ENCODE measurements around the gene KCNMB4.

Gene KCNMB4

DNA sequence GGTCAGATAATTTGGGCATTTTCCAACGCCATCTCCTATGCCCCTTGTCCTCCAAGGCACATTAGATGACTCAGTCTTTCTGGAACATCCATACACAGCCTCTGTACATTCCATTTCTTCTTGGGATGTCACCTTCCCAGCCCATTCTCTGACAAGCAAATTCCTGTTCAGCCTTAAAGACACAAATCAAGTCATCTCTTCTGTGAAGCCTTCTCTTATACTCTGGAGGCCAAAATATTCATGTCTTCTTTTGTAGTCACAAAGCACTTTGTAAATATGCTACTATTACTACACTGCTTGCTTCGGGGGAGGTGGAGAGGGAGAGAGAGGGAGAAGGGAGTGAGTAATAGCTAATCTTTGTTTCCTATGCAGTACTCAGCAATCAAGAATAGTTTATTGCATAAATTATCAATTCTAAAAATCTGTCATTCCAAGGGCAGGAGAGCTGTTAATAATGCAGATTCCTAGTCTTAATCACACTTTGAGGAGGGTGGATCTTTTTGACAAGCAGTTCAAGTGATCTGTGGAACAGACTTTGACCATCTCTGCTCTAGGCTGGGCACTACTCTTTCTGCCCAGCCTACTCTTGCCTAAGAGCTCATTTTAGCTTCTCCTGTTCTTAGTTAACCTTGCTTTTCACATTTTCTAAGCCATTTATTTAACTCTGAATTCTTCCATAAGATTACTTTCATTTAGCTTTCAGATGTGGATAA lies 27.9 kb downstream of the KCNMB4 start:
- no peak overlapping the region for H3K4me2 ChIP-seq (ENCODE audit: insufficient read depth, low read length, poor library complexity, severe bottlenecking)
- H2BK5ac ChIP-seq (ENCODE audit: low read length) = no peak overlapping the region
- H3K23ac ChIP-seq (ENCODE audit: low read depth, low read length, poor library complexity) = no peak overlapping the region
- no peak overlapping the region for H3K4me3 ChIP-seq (ENCODE audit: low read length in 2 of 2)
- no peak overlapping the region for H4K8ac ChIP-seq (ENCODE audit: low read depth, low read length)
- H3K14ac ChIP-seq (ENCODE audit: low read length) = no peak overlapping the region
- no peak overlapping the region for H2AFZ ChIP-seq (ENCODE audit: low read length)
- no peak overlapping the region for H2BK15ac ChIP-seq (ENCODE audit: low read length)
- H3K36me3 ChIP-seq (replicated peaks in 1 of 2; ENCODE audit: control insufficient read depth in 2 of 2, insufficient read depth in 2 of 2, low read length in 2 of 2) = no peaks in the 10 kb centered on the region
- H3K79me1 ChIP-seq (ENCODE audit: low read depth, low read length) = no peaks in the 10 kb centered on the region
- WGBS, 2 donors (ENCODE audit: extremely low coverage in 2 of 2, insufficient read length in 2 of 2, insufficient replicate concordance in 1 of 2) = no CpG with 5 or more reads among the region's 2 CpGs
- peaks cover 0 to 8% of the 10 kb centered on the region in 2 donors for H3K9me3 ChIP-seq (replicated peaks in 1 of 2; ENCODE audit: control insufficient read depth in 2 of 2, insufficient read depth in 1 of 2, low read depth in 1 of 2, low read length in 2 of 2)
- DNase-seq (ENCODE audit: low spot score) = no peak
- H2BK120ac ChIP-seq (ENCODE audit: low read depth, low read length) = no peak overlapping the region
- H2AK5ac ChIP-seq (ENCODE audit: low read depth, low read length) = no peak overlapping the region
- H3K27me3 ChIP-seq (ENCODE audit: control insufficient read depth in 3 of 3, insufficient read depth in 3 of 3, low read depth in 1 of 3, low read length in 3 of 3) = no peaks in the 10 kb centered on the region
- H4K91ac ChIP-seq (ENCODE audit: low read depth, low read length, poor library complexity) = no peak overlapping the region
- H3K9ac ChIP-seq (ENCODE audit: low read depth, low read length, poor library complexity) = no peak overlapping the region
- H3K18ac ChIP-seq (ENCODE audit: low read length) = no peak overlapping the region
- no peaks in the 10 kb centered on the region for H3K4me1 ChIP-seq (ENCODE audit: control insufficient read depth in 2 of 2, insufficient read depth in 1 of 2, low read depth in 1 of 2, low read length in 2 of 2)
- no peak overlapping the region for H3K4ac ChIP-seq (ENCODE audit: low read length)
- H3K27ac ChIP-seq (replicated peaks; ENCODE audit: low read length) = no peak overlapping the region
- H2BK12ac ChIP-seq (ENCODE audit: low read length) = no peak overlapping the region

DNA sequence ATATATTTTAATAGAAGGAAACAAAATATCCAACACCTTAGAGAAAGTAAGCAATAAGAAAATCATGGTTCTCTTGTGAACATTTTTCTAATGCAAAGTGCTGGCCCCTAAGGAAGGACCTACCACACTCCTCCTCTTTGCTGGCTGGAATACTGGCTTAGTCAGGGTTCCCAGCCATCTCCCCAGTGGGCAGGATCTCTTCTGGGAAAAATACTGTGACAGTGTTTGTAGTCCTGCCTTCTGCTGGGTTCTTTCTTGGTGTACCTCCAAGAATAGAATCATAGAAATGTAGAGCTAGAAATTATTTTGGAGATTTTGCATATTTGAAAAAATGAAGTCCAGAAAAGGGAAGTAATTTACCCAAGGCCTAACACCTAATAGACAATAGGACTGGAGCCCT lies 31.9 kb downstream of the KCNMB4 start:
- Histone ChIP-seq H3K79me1 (ENCODE audit: low read depth, low read length) (no peaks in the 10 kb centered on the region), H3K18ac (ENCODE audit: low read length) (no peak overlapping the region), H3K4ac (ENCODE audit: low read length) (no peak overlapping the region), H3K14ac (ENCODE audit: low read length) (no peak overlapping the region), H4K8ac (ENCODE audit: low read depth, low read length) (no peak overlapping the region), H2BK5ac (ENCODE audit: low read length) (no peak overlapping the region), H4K91ac (ENCODE audit: low read depth, low read length, poor library complexity) (no peak overlapping the region), H3K4me2 (ENCODE audit: insufficient read depth, low read length, poor library complexity, severe bottlenecking) (no peak overlapping the region), H2BK120ac (ENCODE audit: low read depth, low read length) (no peak overlapping the region), H2BK12ac (ENCODE audit: low read length) (no peak overlapping the region), H2AFZ (ENCODE audit: low read length) (no peak overlapping the region), H2BK15ac (ENCODE audit: low read length) (no peak overlapping the region), H3K23ac (ENCODE audit: low read depth, low read length, poor library complexity) (no peak overlapping the region), H3K9me3 (replicated peaks in 1 of 2; ENCODE audit: control insufficient read depth in 2 of 2, insufficient read depth in 1 of 2, low read depth in 1 of 2, low read length in 2 of 2) (no peaks in the 10 kb centered on the region), H3K27me3 (ENCODE audit: control insufficient read depth in 3 of 3, insufficient read depth in 3 of 3, low read depth in 1 of 3, low read length in 3 of 3) (no peaks in the 10 kb centered on the region), H3K9ac (ENCODE audit: low read depth, low read length, poor library complexity) (no peak overlapping the region), H3K4me3 (ENCODE audit: low read length in 2 of 2) (no peak overlapping the region), H3K27ac (replicated peaks; ENCODE audit: low read length) (no peak overlapping the region), H3K4me1 (ENCODE audit: control insufficient read depth in 2 of 2, insufficient read depth in 1 of 2, low read depth in 1 of 2, low read length in 2 of 2) (no peaks in the 10 kb centered on the region), H2AK5ac (ENCODE audit: low read depth, low read length) (no peak overlapping the region), H3K36me3 (replicated peaks in 1 of 2; ENCODE audit: control insufficient read depth in 2 of 2, insufficient read depth in 2 of 2, low read length in 2 of 2) (peaks cover 0 to 29% of the 10 kb centered on the region in 2 donors)
- DNase-seq (ENCODE audit: low spot score) = no peak

DNA sequence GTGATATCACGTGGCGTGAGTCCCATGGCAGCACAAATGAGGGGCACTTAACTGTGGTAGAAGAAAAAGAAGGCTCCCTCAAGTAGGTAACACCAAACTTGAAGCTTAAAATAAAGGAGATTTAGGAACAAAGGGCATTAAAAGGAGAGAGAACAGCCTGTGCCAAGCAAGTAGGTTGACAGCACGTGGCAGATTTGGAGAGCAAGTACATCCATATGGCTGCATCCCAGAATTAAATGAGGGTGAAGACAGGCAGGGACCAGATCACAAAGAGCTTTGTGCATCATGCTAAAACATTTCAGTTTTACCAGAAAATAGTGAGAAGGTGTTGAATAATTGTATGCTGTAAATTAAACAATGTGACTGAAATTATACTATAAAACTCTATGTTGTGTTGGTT lies 32.8 kb downstream of the KCNMB4 start:
- no CpG with 5 or more reads among the region's 3 CpGs for WGBS, 2 donors (ENCODE audit: extremely low coverage in 2 of 2, insufficient read length in 2 of 2, insufficient replicate concordance in 1 of 2)
- no peak overlapping the region for H2BK120ac ChIP-seq (ENCODE audit: low read depth, low read length)
- H2BK5ac ChIP-seq (ENCODE audit: low read length) = no peak overlapping the region
- no peak overlapping the region for H3K27ac ChIP-seq (replicated peaks; ENCODE audit: low read length)
- H3K9ac ChIP-seq (ENCODE audit: low read depth, low read length, poor library complexity) = no peak overlapping the region
- H2BK12ac ChIP-seq (ENCODE audit: low read length) = no peak overlapping the region
- no peak overlapping the region for H3K4me3 ChIP-seq (ENCODE audit: low read length in 2 of 2)
- no peaks in the 10 kb centered on the region for H3K9me3 ChIP-seq (replicated peaks in 1 of 2; ENCODE audit: control insufficient read depth in 2 of 2, insufficient read depth in 1 of 2, low read depth in 1 of 2, low read length in 2 of 2)
- H3K4me1 ChIP-seq (ENCODE audit: control insufficient read depth in 2 of 2, insufficient read depth in 1 of 2, low read depth in 1 of 2, low read length in 2 of 2) = no peaks in the 10 kb centered on the region
- H2BK15ac ChIP-seq (ENCODE audit: low read length) = no peak overlapping the region
- H3K23ac ChIP-seq (ENCODE audit: low read depth, low read length, poor library complexity) = no peak overlapping the region
- H3K4me2 ChIP-seq (ENCODE audit: insufficient read depth, low read length, poor library complexity, severe bottlenecking) = no peak overlapping the region
- H3K4ac ChIP-seq (ENCODE audit: low read length) = no peak overlapping the region
- no peak overlapping the region for H2AFZ ChIP-seq (ENCODE audit: low read length)
- H3K18ac ChIP-seq (ENCODE audit: low read length) = no peak overlapping the region
- H3K36me3 ChIP-seq (replicated peaks in 1 of 2; ENCODE audit: control insufficient read depth in 2 of 2, insufficient read depth in 2 of 2, low read length in 2 of 2) = peaks cover 0 to 34% of the 10 kb centered on the region in 2 donors
- no peak overlapping the region for H3K14ac ChIP-seq (ENCODE audit: low read length)
- H4K8ac ChIP-seq (ENCODE audit: low read depth, low read length) = no peak overlapping the region
- H4K91ac ChIP-seq (ENCODE audit: low read depth, low read length, poor library complexity) = no peak overlapping the region
- no peaks in the 10 kb centered on the region for H3K27me3 ChIP-seq (ENCODE audit: control insufficient read depth in 3 of 3, insufficient read depth in 3 of 3, low read depth in 1 of 3, low read length in 3 of 3)
- DNase-seq (ENCODE audit: low spot score) = no peak
- H2AK5ac ChIP-seq (ENCODE audit: low read depth, low read length) = no peak overlapping the region
- H3K79me1 ChIP-seq (ENCODE audit: low read depth, low read length) = no peaks in the 10 kb centered on the region

DNA sequence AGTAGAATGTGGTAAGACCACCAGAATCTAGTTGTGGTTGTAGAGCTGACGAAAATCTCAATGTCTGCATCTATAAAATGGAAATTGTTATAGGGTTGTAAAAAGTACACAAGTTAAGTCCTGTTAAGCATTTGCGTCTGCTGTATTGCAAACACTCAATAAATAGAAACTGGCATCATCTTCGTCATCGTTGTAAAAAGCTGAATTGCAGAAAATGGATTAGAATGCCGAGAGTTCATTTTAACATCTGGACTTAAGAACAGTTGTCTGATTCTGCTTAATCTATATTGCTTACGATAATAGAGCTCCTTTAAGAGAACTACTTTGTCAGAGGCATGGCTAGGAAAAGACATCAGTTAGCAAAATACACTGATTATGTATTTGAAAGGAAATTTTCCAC lies 33.2 kb downstream of the KCNMB4 start:
- Histone ChIP-seq H3K9ac (ENCODE audit: low read depth, low read length, poor library complexity) (no peak overlapping the region), H2BK5ac (ENCODE audit: low read length) (no peak overlapping the region), H2BK12ac (ENCODE audit: low read length) (no peak overlapping the region), H2BK120ac (ENCODE audit: low read depth, low read length) (no peak overlapping the region), H3K27ac (replicated peaks; ENCODE audit: low read length) (no peak overlapping the region), H3K4me1 (ENCODE audit: control insufficient read depth in 2 of 2, insufficient read depth in 1 of 2, low read depth in 1 of 2, low read length in 2 of 2) (no peaks in the 10 kb centered on the region), H3K4me3 (ENCODE audit: low read length in 2 of 2) (no peak overlapping the region), H2BK15ac (ENCODE audit: low read length) (no peak overlapping the region), H3K4ac (ENCODE audit: low read length) (no peak overlapping the region), H2AFZ (ENCODE audit: low read length) (no peak overlapping the region), H3K9me3 (replicated peaks in 1 of 2; ENCODE audit: control insufficient read depth in 2 of 2, insufficient read depth in 1 of 2, low read depth in 1 of 2, low read length in 2 of 2) (no peaks in the 10 kb centered on the region), H2AK5ac (ENCODE audit: low read depth, low read length) (no peak overlapping the region), H3K14ac (ENCODE audit: low read length) (no peak overlapping the region), H3K23ac (ENCODE audit: low read depth, low read length, poor library complexity) (no peak overlapping the region), H3K79me1 (ENCODE audit: low read depth, low read length) (no peaks in the 10 kb centered on the region), H4K8ac (ENCODE audit: low read depth, low read length) (no peak overlapping the region), H4K91ac (ENCODE audit: low read depth, low read length, poor library complexity) (no peak overlapping the region), H3K4me2 (ENCODE audit: insufficient read depth, low read length, poor library complexity, severe bottlenecking) (no peak overlapping the region), H3K18ac (ENCODE audit: low read length) (no peak overlapping the region), H3K27me3 (ENCODE audit: control insufficient read depth in 3 of 3, insufficient read depth in 3 of 3, low read depth in 1 of 3, low read length in 3 of 3) (no peaks in the 10 kb centered on the region), H3K36me3 (replicated peaks in 1 of 2; ENCODE audit: control insufficient read depth in 2 of 2, insufficient read depth in 2 of 2, low read length in 2 of 2) (peaks cover 0 to 35% of the 10 kb centered on the region in 2 donors)
- WGBS, 2 donors (ENCODE audit: extremely low coverage in 2 of 2, insufficient read length in 2 of 2, insufficient replicate concordance in 1 of 2) = no CpG with 5 or more reads among the region's 6 CpGs
- no peak for DNase-seq (ENCODE audit: low spot score)
